Subcutaneous abdominal adipose tissue (tissue), 5 donors: ENCODE data around the gene GRIP2.

ENCODE experiments used
- H3K27ac ChIP-seq: one replicate; pipeline ENCODE4 v1.7.0; 2013; ENCODE audit warnings: low read depth, mild to moderate bottlenecking, inconsistent platforms, low read length, moderate library complexity
- H3K27me3 ChIP-seq, 5 donors: one replicate each; pipeline ENCODE4 v1.7.0; 2013; ENCODE audit warnings: low read length in 5 of 5, inconsistent platforms in 1 of 5; ENCODE audit not compliant: control insufficient read depth in 5 of 5, insufficient read depth in 4 of 5
- H3K36me3 ChIP-seq, 5 donors: one replicate each; pipeline ENCODE4 v1.7.0; 2013; ENCODE audit warnings: low read length in 5 of 5; ENCODE audit not compliant: control insufficient read depth in 5 of 5, insufficient read depth in 5 of 5
- H3K4me1 ChIP-seq, 5 donors: one replicate each; pipeline ENCODE4 v1.7.0; 2013; ENCODE audit warnings: low read length in 5 of 5, mild to moderate bottlenecking in 3 of 5, moderate library complexity in 1 of 5; ENCODE audit not compliant: control insufficient read depth in 5 of 5, insufficient read depth in 5 of 5
- H3K4me3 ChIP-seq, 5 donors: one replicate each; pipeline ENCODE4 v1.7.0; 2013; ENCODE audit warnings: low read length in 5 of 5, low read depth in 1 of 5
- H3K9ac ChIP-seq, 5 donors: one replicate each; pipeline ENCODE4 v1.7.0; 2013; ENCODE audit warnings: low read length in 5 of 5, mild to moderate bottlenecking in 4 of 5, moderate library complexity in 3 of 5
- H3K9me3 ChIP-seq, 5 donors: one replicate each; pipeline ENCODE4 v1.7.0; 2013; ENCODE audit warnings: low read length in 5 of 5; ENCODE audit not compliant: control insufficient read depth in 5 of 5
- donor health status: healthy.
- donor health status: healthy.
- donor health status: healthy.
- donor health status: healthy.
- donor health status: healthy.

The GRIP2 gene

DNA sequence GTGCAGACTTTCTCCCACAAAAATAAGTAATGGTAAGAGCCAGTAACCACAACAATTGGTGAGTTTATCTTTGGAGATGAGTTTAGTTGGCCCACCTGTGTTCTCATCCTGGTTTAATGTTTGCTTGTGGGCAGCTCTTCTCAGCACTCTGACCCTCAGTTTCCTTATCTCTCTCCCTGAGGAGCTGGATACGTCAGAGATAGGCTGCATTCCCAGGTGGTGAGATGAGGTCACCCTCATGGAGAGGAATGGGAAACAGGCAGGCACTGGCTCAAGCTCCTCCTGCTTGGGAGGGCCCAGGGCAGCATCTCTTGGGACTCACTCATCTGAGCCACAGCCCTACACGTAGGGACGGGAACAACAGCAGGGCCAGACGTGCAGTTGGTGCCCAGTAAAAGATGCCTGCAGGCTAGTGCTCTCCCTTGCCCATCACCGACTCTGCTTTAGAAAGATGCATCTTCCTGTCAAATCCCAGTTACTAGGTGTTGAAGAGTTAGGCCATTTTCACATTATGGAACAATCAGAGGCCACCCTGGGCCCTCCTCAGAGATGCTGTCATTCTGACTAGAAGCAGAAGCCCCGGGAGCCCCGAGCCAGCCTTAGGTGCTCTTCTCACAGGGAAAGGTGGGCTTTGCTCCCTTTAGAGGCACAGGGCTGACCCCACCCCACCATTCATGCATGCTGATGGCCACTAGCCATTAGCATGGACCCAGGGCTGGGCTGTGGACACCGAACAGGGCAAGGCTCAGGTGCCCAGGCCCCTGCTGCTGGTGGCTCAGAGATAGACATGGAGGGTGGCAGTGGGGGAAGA lies 59.7 kb downstream of the GRIP2 start:
- Histone ChIP-seq H3K4me1 (peaks cover 8 to 44% (median 15%) of the 10 kb centered on the region in 5 donors), H3K36me3 (peaks cover 6 to 78% (median 35%) of the 10 kb centered on the region in 5 donors), H3K9ac (no peak overlapping the region), H3K27me3 (no peaks in the 10 kb centered on the region), H3K4me3 (no peak overlapping the region), H3K9me3 (no peaks in the 10 kb centered on the region), H3K27ac (no peak overlapping the region)

DNA sequence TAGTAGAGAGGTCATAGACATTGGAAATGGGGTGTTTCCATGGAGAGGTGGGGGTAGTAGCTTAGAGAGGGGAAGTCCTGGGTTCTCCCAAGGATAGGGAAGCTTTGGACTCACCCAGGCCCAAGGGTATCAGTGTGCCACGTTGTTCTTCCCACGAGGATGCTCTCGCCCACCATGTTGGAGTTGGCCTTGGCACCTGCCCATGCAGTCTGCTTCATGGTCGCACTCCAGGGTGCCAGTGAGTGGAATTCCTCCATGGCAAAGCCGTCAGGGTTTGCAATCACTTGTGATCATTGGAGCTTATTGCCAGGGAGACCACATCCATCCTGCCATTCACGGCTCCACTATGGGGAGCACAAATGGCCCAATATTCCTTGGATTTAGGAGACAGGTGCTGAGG lies 60.6 kb downstream of the GRIP2 start:
- Histone ChIP-seq H3K27me3 (no peaks in the 10 kb centered on the region), H3K36me3 (peaks cover 4 to 78% (median 33%) of the 10 kb centered on the region in 5 donors), H3K4me3 (no peak overlapping the region)

GRCh38 chr3:14478956-14479550 lies 61.1 kb downstream of the GRIP2 start:
- no peaks in the 10 kb centered on the region for H3K27me3 ChIP-seq
- H3K9ac ChIP-seq = no peak overlapping the region
- H3K4me3 ChIP-seq = no peak overlapping the region
- peaks cover 4 to 78% (median 34%) of the 10 kb centered on the region in 5 donors for H3K36me3 ChIP-seq
- no peaks in the 10 kb centered on the region for H3K9me3 ChIP-seq
- H3K4me1 ChIP-seq = peaks cover 8 to 44% (median 15%) of the 10 kb centered on the region in 5 donors
- H3K27ac ChIP-seq = no peak overlapping the region

More for the DNA sequence above, 60.6 kb downstream of the GRIP2 start:
- Histone ChIP-seq H3K9ac (no peak overlapping the region), H3K27ac (no peak overlapping the region), H3K9me3 (no peaks in the 10 kb centered on the region), H3K4me1 (peaks cover 8 to 44% (median 15%) of the 10 kb centered on the region in 5 donors)

- H3K9ac ChIP-seq = no peak overlapping the region
- H3K9me3 ChIP-seq = no peaks in the 10 kb centered on the region
- no peaks in the 10 kb centered on the region for H3K27me3 ChIP-seq
- H3K36me3 ChIP-seq = peaks cover 4 to 78% (median 36%) of the 10 kb centered on the region in 5 donors
- H3K4me3 ChIP-seq = no peak overlapping the region
- H3K4me1 ChIP-seq = peaks cover 6 to 35% (median 9%) of the 10 kb centered on the region in 5 donors
- no peak overlapping the region for H3K27ac ChIP-seq
These were observed 62.7 kb downstream of the GRIP2 start for GRCh38 chr3:14477311-14477935.

GRCh38 chr3:14476583-14477265 lies 63.4 kb downstream of the GRIP2 start:
- Histone ChIP-seq H3K9ac (no peak overlapping the region), H3K4me3 (no peak overlapping the region), H3K9me3 (no peaks in the 10 kb centered on the region), H3K4me1 (peaks cover 0 to 28% (median 8%) of the 10 kb centered on the region in 5 donors), H3K36me3 (peaks cover 4 to 79% (median 43%) of the 10 kb centered on the region in 5 donors), H3K27me3 (no peaks in the 10 kb centered on the region), H3K27ac (no peak overlapping the region)

GRCh38 chr3:14475621-14476020 lies 64.5 kb downstream of the GRIP2 start:
- peaks cover 0 to 16% (median 4%) of the 10 kb centered on the region in 5 donors for H3K4me1 ChIP-seq
- no peak overlapping the region for H3K9ac ChIP-seq
- H3K27ac ChIP-seq = no peak overlapping the region
- H3K27me3 ChIP-seq = no peaks in the 10 kb centered on the region
- no peak overlapping the region for H3K4me3 ChIP-seq
- H3K36me3 ChIP-seq = peaks cover 4 to 81% (median 41%) of the 10 kb centered on the region in 5 donors
- no peaks in the 10 kb centered on the region for H3K9me3 ChIP-seq

GRCh38 chr3:14474363-14475081 lies 65.6 kb downstream of the GRIP2 start:
- Histone ChIP-seq H3K27ac (no peak overlapping the region), H3K36me3 (peaks cover 4 to 82% (median 35%) of the 10 kb centered on the region in 5 donors), H3K9ac (no peak overlapping the region)

DNA sequence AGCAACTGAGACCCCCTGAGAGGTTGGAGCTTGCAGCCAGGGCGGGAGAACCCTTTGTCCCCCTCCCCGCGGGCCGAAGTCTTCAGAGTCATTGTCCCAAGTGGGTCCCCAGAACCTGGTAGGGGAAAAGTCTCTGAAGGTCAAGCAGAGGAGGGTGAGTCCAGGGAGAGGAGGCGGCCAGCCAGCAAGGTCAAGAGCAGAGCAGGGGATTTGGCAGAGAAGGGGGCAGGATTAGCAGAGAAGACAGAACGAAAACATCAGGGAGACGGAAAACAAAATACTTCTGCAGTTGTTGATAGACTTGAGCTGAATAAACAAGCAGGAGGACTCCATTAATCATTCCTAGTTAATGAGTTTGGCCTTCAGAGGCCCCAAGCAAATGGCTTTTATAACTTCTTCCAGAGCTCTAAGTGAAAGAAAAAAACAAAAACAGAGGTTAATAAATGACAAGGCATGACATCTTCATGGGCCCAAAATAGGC lies 66.7 kb downstream of the GRIP2 start:
- no peak overlapping the region for H3K27ac ChIP-seq

More at GRCh38 chr3:14474363-14475081, 65.6 kb downstream of the GRIP2 start:
- Histone ChIP-seq H3K27me3 (no peaks in the 10 kb centered on the region), H3K4me1 (peaks cover 0 to 6% (median 0%) of the 10 kb centered on the region in 5 donors), H3K4me3 (no peak overlapping the region), H3K9me3 (no peaks in the 10 kb centered on the region)

More for the DNA sequence above, 66.7 kb downstream of the GRIP2 start:
- Histone ChIP-seq H3K36me3 (peaks cover 3 to 79% (median 36%) of the 10 kb centered on the region in 5 donors), H3K27me3 (peaks cover 0 to 4% (median 0%) of the 10 kb centered on the region in 5 donors), H3K9ac (no peak overlapping the region), H3K9me3 (no peaks in the 10 kb centered on the region), H3K4me1 (no peaks in the 10 kb centered on the region), H3K4me3 (no peak overlapping the region)
